ENCODE data around the gene STXBP6.

Gene STXBP6

GRCh38 chr14:24785698-24786097 lies 264.2 kb downstream of the STXBP6 start:
- Histone ChIP-seq H3K4me3 (ENCODE audit: low read length) (no peak overlapping the region), H4K20me1 (ENCODE audit: control insufficient read depth, insufficient read depth, low read depth, low read length) (no peaks in the 10 kb centered on the region), H3K4me2 (ENCODE audit: low read length) (no peak overlapping the region), H3F3A (ENCODE audit: control insufficient read depth, insufficient read depth) (no peaks in the 10 kb centered on the region), H3K27me3 (ENCODE audit: control insufficient read depth, low read length) (no peaks in the 10 kb centered on the region), H3K79me2 (ENCODE audit: control insufficient read depth, low read length) (no peaks in the 10 kb centered on the region), H3K9me3 (ENCODE audit: control insufficient read depth, insufficient read depth, low read length) (no peaks in the 10 kb centered on the region), H3K9me2 (replicated peaks; ENCODE audit: control insufficient read depth, low read length) (no peaks in the 10 kb centered on the region), H3K36me3 (ENCODE audit: control insufficient read depth, low read length) (no peaks in the 10 kb centered on the region), H3K27ac (ENCODE audit: low read depth, low read length) (no peak overlapping the region), H3K4me1 (ENCODE audit: control insufficient read depth, low read length) (no peaks in the 10 kb centered on the region)
- TF ChIP-seq EZH2phosphoT487 (IDR thresholded peaks at IDR 0.05; ENCODE audit: borderline replicate concordance, low read length): no peak
- no peak for TF ChIP-seq CTCF (IDR thresholded peaks at IDR 0.05; ENCODE audit: low read depth, low read length, poor library complexity, severe bottlenecking)

GRCh38 chr14:24784981-24785380 lies 265.0 kb downstream of the STXBP6 start:
- Histone ChIP-seq H3K36me3 (ENCODE audit: control insufficient read depth, low read length) (no peaks in the 10 kb centered on the region), H3K9me3 (ENCODE audit: control insufficient read depth, insufficient read depth, low read length) (no peaks in the 10 kb centered on the region), H3K4me2 (ENCODE audit: low read length) (no peak overlapping the region), H3K27me3 (ENCODE audit: control insufficient read depth, low read length) (no peaks in the 10 kb centered on the region), H3K27ac (ENCODE audit: low read depth, low read length) (no peak overlapping the region), H3K4me3 (ENCODE audit: low read length) (no peak overlapping the region), H4K20me1 (ENCODE audit: control insufficient read depth, insufficient read depth, low read depth, low read length) (no peaks in the 10 kb centered on the region), H3K4me1 (ENCODE audit: control insufficient read depth, low read length) (no peaks in the 10 kb centered on the region), H3K9me2 (replicated peaks; ENCODE audit: control insufficient read depth, low read length) (no peaks in the 10 kb centered on the region), H3K79me2 (ENCODE audit: control insufficient read depth, low read length) (no peaks in the 10 kb centered on the region), H3F3A (ENCODE audit: control insufficient read depth, insufficient read depth) (no peaks in the 10 kb centered on the region)
- no peak for TF ChIP-seq CTCF (IDR thresholded peaks at IDR 0.05; ENCODE audit: low read depth, low read length, poor library complexity, severe bottlenecking)
- TF ChIP-seq EZH2phosphoT487 (IDR thresholded peaks at IDR 0.05; ENCODE audit: borderline replicate concordance, low read length): no peak

- Histone ChIP-seq H3K79me2 (ENCODE audit: control insufficient read depth, low read length) (no peaks in the 10 kb centered on the region), H3F3A (ENCODE audit: control insufficient read depth, insufficient read depth) (no peaks in the 10 kb centered on the region)
- no peak for TF ChIP-seq EZH2phosphoT487 (IDR thresholded peaks at IDR 0.05; ENCODE audit: borderline replicate concordance, low read length)
- TF ChIP-seq CTCF (IDR thresholded peaks at IDR 0.05; ENCODE audit: low read depth, low read length, poor library complexity, severe bottlenecking): no peak
Measured at GRCh38 chr14:24783791-24784190, 266.2 kb downstream of the STXBP6 start.

GRCh38 chr14:24780281-24780680 lies 269.7 kb downstream of the STXBP6 start:
- Histone ChIP-seq H3F3A (ENCODE audit: control insufficient read depth, insufficient read depth) (no peaks in the 10 kb centered on the region), H3K4me1 (ENCODE audit: control insufficient read depth, low read length) (no peaks in the 10 kb centered on the region), H3K9me3 (ENCODE audit: control insufficient read depth, insufficient read depth, low read length) (no peaks in the 10 kb centered on the region)

More at GRCh38 chr14:24783791-24784190, 266.2 kb downstream of the STXBP6 start:
- Histone ChIP-seq H3K9me3 (ENCODE audit: control insufficient read depth, insufficient read depth, low read length) (no peaks in the 10 kb centered on the region), H3K4me1 (ENCODE audit: control insufficient read depth, low read length) (no peaks in the 10 kb centered on the region), H3K4me3 (ENCODE audit: low read length) (no peak overlapping the region), H3K27ac (ENCODE audit: low read depth, low read length) (no peak overlapping the region), H3K4me2 (ENCODE audit: low read length) (no peak overlapping the region), H3K9me2 (replicated peaks; ENCODE audit: control insufficient read depth, low read length) (no peaks in the 10 kb centered on the region), H3K36me3 (ENCODE audit: control insufficient read depth, low read length) (no peaks in the 10 kb centered on the region), H3K27me3 (ENCODE audit: control insufficient read depth, low read length) (no peaks in the 10 kb centered on the region), H4K20me1 (ENCODE audit: control insufficient read depth, insufficient read depth, low read depth, low read length) (no peaks in the 10 kb centered on the region)

More at GRCh38 chr14:24780281-24780680, 269.7 kb downstream of the STXBP6 start:
- no peaks in the 10 kb centered on the region for H3K9me2 ChIP-seq (replicated peaks; ENCODE audit: control insufficient read depth, low read length)
- no peak overlapping the region for H3K4me3 ChIP-seq (ENCODE audit: low read length)
- H3K36me3 ChIP-seq (ENCODE audit: control insufficient read depth, low read length): no peaks in the 10 kb centered on the region
- no peaks in the 10 kb centered on the region for H3K79me2 ChIP-seq (ENCODE audit: control insufficient read depth, low read length)
- H3K27ac ChIP-seq (ENCODE audit: low read depth, low read length): no peak overlapping the region
- no peak overlapping the region for H3K4me2 ChIP-seq (ENCODE audit: low read length)
- no peaks in the 10 kb centered on the region for H3K27me3 ChIP-seq (ENCODE audit: control insufficient read depth, low read length)
- H4K20me1 ChIP-seq (ENCODE audit: control insufficient read depth, insufficient read depth, low read depth, low read length): no peaks in the 10 kb centered on the region
- TF ChIP-seq CTCF (IDR thresholded peaks at IDR 0.05; ENCODE audit: low read depth, low read length, poor library complexity, severe bottlenecking): no peak
- no peak for TF ChIP-seq EZH2phosphoT487 (IDR thresholded peaks at IDR 0.05; ENCODE audit: borderline replicate concordance, low read length)
